Measurements from ENCODE around the gene PIK3CA.

PIK3CA gene

GRCh38 chr3:179190581-179190980 lies 42.4 kb downstream of the PIK3CA start:
- Histone ChIP-seq H3K23ac (ENCODE audit: low read length) (no peak overlapping the region), H2AK5ac (ENCODE audit: low read length) (no peak overlapping the region), H3K79me1 (ENCODE audit: low read length) (no peaks in the 10 kb centered on the region), H3K4me1 (ENCODE audit: control insufficient read depth in 1 of 2, insufficient read depth in 2 of 2, low read length in 2 of 2) (peaks cover 0 to 4% of the 10 kb centered on the region in 2 experiments), H4K12ac (ENCODE audit: low read depth, low read length) (no peak overlapping the region), H3K4me2 (ENCODE audit: low read length) (no peak overlapping the region), H3K79me2 (ENCODE audit: control insufficient read depth, insufficient read depth, low read length, poor library complexity) (no peaks in the 10 kb centered on the region), H4K91ac (ENCODE audit: low read depth, low read length) (no peak overlapping the region), H3K18ac (ENCODE audit: low read length) (no peak overlapping the region), H3K36me3 (ENCODE audit: control insufficient read depth in 1 of 2, insufficient read depth in 2 of 2, low read length in 2 of 2) (no peaks in the 10 kb centered on the region), H3K9ac (ENCODE audit: low read length) (no peak overlapping the region), H2BK12ac (ENCODE audit: low read length) (no peak overlapping the region), H2AFZ (ENCODE audit: insufficient read depth, low read length, poor library complexity) (no peak overlapping the region), H3K9me3 (ENCODE audit: insufficient read depth, low read depth, low read length) (no peaks in the 10 kb centered on the region), H3K14ac (ENCODE audit: low read length) (no peak overlapping the region), H3K4me3 (ENCODE audit: low read depth, low read length) (no peak overlapping the region), H3K27me3 (ENCODE audit: insufficient read depth, low read length) (no peaks in the 10 kb centered on the region), H4K8ac (ENCODE audit: low read depth, low read length) (no peak overlapping the region), H3K4ac (ENCODE audit: low read depth, low read length) (no peak overlapping the region), H2BK5ac (ENCODE audit: low read depth, low read length, poor library complexity) (no peak overlapping the region), H3K27ac (ENCODE audit: low read depth, low read length) (no peak overlapping the region), H2BK120ac (ENCODE audit: insufficient read depth, low read length, poor library complexity) (no peak overlapping the region)
- no peak for DNase-seq
- WGBS (ENCODE audit: extremely low coverage, insufficient coverage, insufficient read length) = no CpG with 5 or more reads among the region's 6 CpGs

DNA sequence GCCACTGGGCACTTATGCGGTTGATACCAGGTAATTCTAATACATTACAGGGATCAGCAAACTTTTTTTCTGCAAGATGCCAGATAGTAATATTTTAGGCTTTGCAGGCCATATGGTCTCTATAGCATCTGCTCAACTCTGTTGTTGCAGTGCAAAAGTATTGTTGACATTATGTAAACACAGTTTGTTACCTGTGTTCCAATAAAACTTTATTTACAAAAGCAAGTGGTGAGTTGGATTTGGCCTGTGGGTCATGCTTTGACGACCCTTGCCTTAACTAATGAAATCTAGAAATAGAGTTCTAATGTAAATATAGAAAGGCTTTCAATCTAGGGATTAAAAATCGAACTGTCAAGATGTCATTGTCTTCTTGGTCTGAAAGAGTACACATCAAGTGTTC lies 44.4 kb downstream of the PIK3CA start:
- H4K12ac ChIP-seq (ENCODE audit: low read depth, low read length) = no peak overlapping the region
- H2BK12ac ChIP-seq (ENCODE audit: low read length) = no peak overlapping the region
- no peaks in the 10 kb centered on the region for H3K27me3 ChIP-seq (ENCODE audit: insufficient read depth, low read length)
- peaks cover 0 to 4% of the 10 kb centered on the region in 2 experiments for H3K4me1 ChIP-seq (ENCODE audit: control insufficient read depth in 1 of 2, insufficient read depth in 2 of 2, low read length in 2 of 2)
- no peak overlapping the region for H2AK5ac ChIP-seq (ENCODE audit: low read length)
- no peak overlapping the region for H4K8ac ChIP-seq (ENCODE audit: low read depth, low read length)
- no peak overlapping the region for H3K14ac ChIP-seq (ENCODE audit: low read length)
- H2BK120ac ChIP-seq (ENCODE audit: insufficient read depth, low read length, poor library complexity) = no peak overlapping the region
- H3K23ac ChIP-seq (ENCODE audit: low read length) = no peak overlapping the region
- WGBS (ENCODE audit: extremely low coverage, insufficient coverage, insufficient read length) = no CpG with 5 or more reads among the region's 3 CpGs
- no peaks in the 10 kb centered on the region for H3K79me2 ChIP-seq (ENCODE audit: control insufficient read depth, insufficient read depth, low read length, poor library complexity)
- no peak overlapping the region for H2AFZ ChIP-seq (ENCODE audit: insufficient read depth, low read length, poor library complexity)
- H3K18ac ChIP-seq (ENCODE audit: low read length) = no peak overlapping the region
- no peak overlapping the region for H2BK5ac ChIP-seq (ENCODE audit: low read depth, low read length, poor library complexity)
- H3K36me3 ChIP-seq (ENCODE audit: control insufficient read depth in 1 of 2, insufficient read depth in 2 of 2, low read length in 2 of 2) = no peaks in the 10 kb centered on the region
- H3K9ac ChIP-seq (ENCODE audit: low read length) = no peak overlapping the region
- H3K79me1 ChIP-seq (ENCODE audit: low read length) = no peaks in the 10 kb centered on the region
- no peak overlapping the region for H3K4ac ChIP-seq (ENCODE audit: low read depth, low read length)
- H3K27ac ChIP-seq (ENCODE audit: low read depth, low read length) = no peak overlapping the region
- no peak for DNase-seq
- no peak overlapping the region for H3K4me3 ChIP-seq (ENCODE audit: low read depth, low read length)
- H4K91ac ChIP-seq (ENCODE audit: low read depth, low read length) = no peak overlapping the region
- no peaks in the 10 kb centered on the region for H3K9me3 ChIP-seq (ENCODE audit: insufficient read depth, low read depth, low read length)
- no peak overlapping the region for H3K4me2 ChIP-seq (ENCODE audit: low read length)

GRCh38 chr3:179194931-179195330 lies 46.8 kb downstream of the PIK3CA start:
- Histone ChIP-seq H3K79me2 (ENCODE audit: control insufficient read depth, insufficient read depth, low read length, poor library complexity) (no peaks in the 10 kb centered on the region), H3K23ac (ENCODE audit: low read length) (no peak overlapping the region), H2BK120ac (ENCODE audit: insufficient read depth, low read length, poor library complexity) (no peak overlapping the region), H3K9ac (ENCODE audit: low read length) (no peak overlapping the region), H3K9me3 (ENCODE audit: insufficient read depth, low read depth, low read length) (no peaks in the 10 kb centered on the region), H3K79me1 (ENCODE audit: low read length) (no peaks in the 10 kb centered on the region), H4K12ac (ENCODE audit: low read depth, low read length) (no peak overlapping the region), H3K36me3 (ENCODE audit: control insufficient read depth in 1 of 2, insufficient read depth in 2 of 2, low read length in 2 of 2) (no peaks in the 10 kb centered on the region), H3K4me1 (ENCODE audit: control insufficient read depth in 1 of 2, insufficient read depth in 2 of 2, low read length in 2 of 2) (peaks cover 0 to 4% of the 10 kb centered on the region in 2 experiments), H4K8ac (ENCODE audit: low read depth, low read length) (no peak overlapping the region), H3K14ac (ENCODE audit: low read length) (no peak overlapping the region), H3K27ac (ENCODE audit: low read depth, low read length) (no peak overlapping the region), H2BK5ac (ENCODE audit: low read depth, low read length, poor library complexity) (no peak overlapping the region), H4K91ac (ENCODE audit: low read depth, low read length) (no peak overlapping the region), H3K27me3 (ENCODE audit: insufficient read depth, low read length) (no peaks in the 10 kb centered on the region), H3K4me3 (ENCODE audit: low read depth, low read length) (no peak overlapping the region), H2BK12ac (ENCODE audit: low read length) (no peak overlapping the region), H3K18ac (ENCODE audit: low read length) (no peak overlapping the region), H2AK5ac (ENCODE audit: low read length) (no peak overlapping the region), H3K4me2 (ENCODE audit: low read length) (no peak overlapping the region), H2AFZ (ENCODE audit: insufficient read depth, low read length, poor library complexity) (no peak overlapping the region), H3K4ac (ENCODE audit: low read depth, low read length) (no peak overlapping the region)
- no CpG with 5 or more reads among the region's 4 CpGs for WGBS (ENCODE audit: extremely low coverage, insufficient coverage, insufficient read length)
- DNase-seq = peak; percentile 78 to 85

GRCh38 chr3:179196098-179196497 lies 47.9 kb downstream of the PIK3CA start:
- no peak overlapping the region for H3K23ac ChIP-seq (ENCODE audit: low read length)
- no peak overlapping the region for H2AFZ ChIP-seq (ENCODE audit: insufficient read depth, low read length, poor library complexity)
- H3K9me3 ChIP-seq (ENCODE audit: insufficient read depth, low read depth, low read length) = no peaks in the 10 kb centered on the region
- H4K8ac ChIP-seq (ENCODE audit: low read depth, low read length) = no peak overlapping the region
- peaks cover 0 to 4% of the 10 kb centered on the region in 2 experiments for H3K4me1 ChIP-seq (ENCODE audit: control insufficient read depth in 1 of 2, insufficient read depth in 2 of 2, low read length in 2 of 2)
- no peaks in the 10 kb centered on the region for H3K36me3 ChIP-seq (ENCODE audit: control insufficient read depth in 1 of 2, insufficient read depth in 2 of 2, low read length in 2 of 2)
- no peak overlapping the region for H3K4ac ChIP-seq (ENCODE audit: low read depth, low read length)
- H2AK5ac ChIP-seq (ENCODE audit: low read length) = no peak overlapping the region
- no peak overlapping the region for H2BK12ac ChIP-seq (ENCODE audit: low read length)
- no peak overlapping the region for H4K12ac ChIP-seq (ENCODE audit: low read depth, low read length)
- H3K27ac ChIP-seq (ENCODE audit: low read depth, low read length) = no peak overlapping the region
- peak in 1 of 2 donors; percentile 21 for DNase-seq
- no peak overlapping the region for H2BK5ac ChIP-seq (ENCODE audit: low read depth, low read length, poor library complexity)
- H3K18ac ChIP-seq (ENCODE audit: low read length) = no peak overlapping the region
- no peak overlapping the region for H3K4me3 ChIP-seq (ENCODE audit: low read depth, low read length)
- H3K79me2 ChIP-seq (ENCODE audit: control insufficient read depth, insufficient read depth, low read length, poor library complexity) = no peaks in the 10 kb centered on the region
- no peaks in the 10 kb centered on the region for H3K79me1 ChIP-seq (ENCODE audit: low read length)
- no peak overlapping the region for H4K91ac ChIP-seq (ENCODE audit: low read depth, low read length)
- no peak overlapping the region for H3K4me2 ChIP-seq (ENCODE audit: low read length)
- H3K27me3 ChIP-seq (ENCODE audit: insufficient read depth, low read length) = no peaks in the 10 kb centered on the region
- no peak overlapping the region for H3K9ac ChIP-seq (ENCODE audit: low read length)
- no peak overlapping the region for H3K14ac ChIP-seq (ENCODE audit: low read length)
- WGBS (ENCODE audit: extremely low coverage, insufficient coverage, insufficient read length) = no CpG with 5 or more reads among the region's 1 CpG
- H2BK120ac ChIP-seq (ENCODE audit: insufficient read depth, low read length, poor library complexity) = no peak overlapping the region
